ENCODE results near the gene GATA5.

GRCh38 chr20:62517901-62518610 lies 42.3 kb upstream of the GATA5 start:
- TF ChIP-seq ZNF281 (CRISPR knock-in tag; IDR thresholded peaks at IDR 0.05) (no peak), AFF4 (CRISPR knock-in tag; IDR thresholded peaks at IDR 0.05; ENCODE audit: borderline replicate concordance) (no peak), CTCF (IDR thresholded peaks at IDR 0.05) (no peak), E2F4 (CRISPR knock-in tag; IDR thresholded peaks at IDR 0.05; ENCODE audit: borderline replicate concordance, low read depth) (no peak), ZNF532 (CRISPR knock-in tag; IDR thresholded peaks at IDR 0.05; ENCODE audit: borderline replicate concordance) (no peak)

Data from WTC11 (cell line).